HepG2 (cell line): ENCODE results near the gene HOXB6. TPM values are rescaled to one million over a fixed set of nuclear protein-coding genes. Genes with fewer than 3 reads are reported as not detected.

Source experiments
- ATAC-seq: fragments of 200-7000 bp; cut with Tn5 transposase; 3 replicates; pipeline ENCODE4 v1.9.1; 2020; ENCODE audit warnings: mild to moderate bottlenecking, moderate library complexity
- BruUV-seq: library from RNA; stranded (reverse); fragments of 400-500 nt; replicated peaks from 2 replicates; lab custom pipeline; 2021; lab: Mats Ljungman, UMichigan
- CTCF ChIA-PET: fragments of 300-600 bp; formaldehyde crosslinking; extraction: SDS; loops from one replicate; lab custom pipeline; 2021; ENCODE audit warnings: low total read pairs, inconsistent platforms, low intra/inter-chr PET ratio; lab: Yijun Ruan, JAX
- POLR2A ChIA-PET: fragments of 350-600 bp; sonication (Branson Sonifier 250); formaldehyde crosslinking; loops from one replicate; lab custom pipeline; 2020; ENCODE audit warnings: antibody characterized with exemption, inconsistent platforms; lab: Yijun Ruan, JAX
- DNase-seq: peaks from one replicate; pipeline ENCODE4 v3.0.0-alpha.2; 2015; ENCODE audit warnings: low spot score
- FAIRE-seq: peaks from 3 replicates; lab custom pipeline; 2011; peaks lifted over from hg19 to GRCh38; lab: Jason Lieb, UNC
- H2AFZ ChIP-seq: one replicate; pipeline ENCODE4 v1.6.1; 2011; ENCODE audit warnings: low read length, inconsistent platforms
- H3K27ac ChIP-seq: fragments of 300-600 bp; 3 replicates; pipeline ENCODE4 v1.8.0; 2011; ENCODE audit warnings: mixed run types, mild to moderate bottlenecking, mixed read lengths, low read length, inconsistent platforms; ENCODE audit not compliant: insufficient read depth; ENCODE audit errors: extremely low read length
- H3K27me3 ChIP-seq, 2 experiments: fragments of 200-600 bp in 1 of 2; 2 replicates in 1 of 2; 3 replicates in 1 of 2; pipeline versions ENCODE4 v1.6.0 to v1.8.0; 2011; ENCODE audit warnings: low read length in 2 of 2, mild to moderate bottlenecking in 2 of 2, moderate library complexity in 2 of 2, inconsistent platforms in 1 of 2; ENCODE audit not compliant: insufficient read depth in 2 of 2, control insufficient read depth in 1 of 2
- H3K36me3 ChIP-seq, 2 experiments: fragments of 200-600 bp in 1 of 2; replicated peaks in 1 of 2; 2 replicates in 1 of 2; 3 replicates in 1 of 2; pipeline versions ENCODE4 v1.5.1 to v1.8.0; 2011; ENCODE audit warnings: low read length in 2 of 2, inconsistent platforms in 1 of 2; ENCODE audit not compliant: insufficient read depth in 2 of 2, control insufficient read depth in 1 of 2
- H3K4me1 ChIP-seq: 2 replicates; pipeline ENCODE4 v1.5.1; 2012; ENCODE audit warnings: low read length, inconsistent platforms; ENCODE audit not compliant: insufficient read depth
- H3K4me2 ChIP-seq: 2 replicates; pipeline ENCODE4 v1.6.0; 2011; ENCODE audit warnings: low read depth, low read length, inconsistent platforms
- H3K4me3 ChIP-seq, 3 experiments: fragments of 200-600 bp in 1 of 3; sonication (generic), shearing (Covaris generic) in 1 of 3; replicated peaks in 1 of 3; 2 replicates each; pipeline ENCODE4 v1.5.1; 2011 to 2016; ENCODE audit warnings: low read length in 3 of 3, inconsistent platforms in 2 of 3, low read depth in 2 of 3, mild to moderate bottlenecking in 2 of 3, control low read depth in 1 of 3, mixed read lengths in 1 of 3; ENCODE audit not compliant: insufficient read depth in 1 of 3
- H3K79me2 ChIP-seq: one replicate; pipeline ENCODE4 v1.6.1; 2011; ENCODE audit warnings: low read length, inconsistent platforms; ENCODE audit not compliant: insufficient read depth
- H3K9ac ChIP-seq: 2 replicates; pipeline ENCODE4 v1.6.0; 2011; ENCODE audit warnings: mild to moderate bottlenecking, low read depth, low read length, inconsistent platforms; ENCODE audit not compliant: insufficient read depth
- H3K9me3 ChIP-seq: 2 replicates; pipeline ENCODE4 v1.5.1; 2012; ENCODE audit warnings: mild to moderate bottlenecking, low read length
- H4K20me1 ChIP-seq: 2 replicates; pipeline ENCODE4 v1.6.0; 2011; ENCODE audit warnings: inconsistent platforms, mild to moderate bottlenecking, low read length, moderate library complexity; ENCODE audit not compliant: insufficient read depth
- EZH2 ChIP-seq: conservative IDR thresholded peaks from 2 replicates; pipeline ENCODE4 v1.6.1; 2012; ENCODE audit warnings: mild to moderate bottlenecking, low read depth, low read length, moderate library complexity
- PCBP1 ChIP-seq: fragments of 200-400 bp; formaldehyde crosslinking; IDR thresholded peaks from 2 replicates; pipeline ENCODE4 v1.6.1; 2017; ENCODE audit warnings: mild to moderate bottlenecking, low read depth, low read length, borderline replicate concordance
- SKIL ChIP-seq: sonication (generic); formaldehyde crosslinking; IDR thresholded peaks from 2 replicates; pipeline ENCODE4 v1.8.0; 2022; ENCODE audit warnings: missing genetic modification reagents, mild to moderate bottlenecking, moderate library complexity, borderline replicate concordance
- SMARCC2 ChIP-seq: fragments of 450-650 bp; IDR thresholded peaks from 2 replicates; pipeline ENCODE4 v1.6.1; 2017; ENCODE audit warnings: antibody characterized with exemption, mild to moderate bottlenecking
- SRY ChIP-seq: sonication (generic); formaldehyde crosslinking; IDR thresholded peaks from 2 replicates; pipeline ENCODE4 v1.8.0; 2022; ENCODE audit warnings: mild to moderate bottlenecking, missing genetic modification reagents
- THAP9 ChIP-seq: sonication (generic); formaldehyde crosslinking; IDR thresholded peaks from 2 replicates; pipeline ENCODE4; 2020; ENCODE audit warnings: missing genetic modification reagents, mild to moderate bottlenecking, borderline replicate concordance
- ZNF18 ChIP-seq: sonication (generic); formaldehyde crosslinking; IDR thresholded peaks from 2 replicates; pipeline ENCODE4 v1.8.0; 2022; ENCODE audit warnings: mild to moderate bottlenecking, missing genetic modification reagents; ENCODE audit not compliant: insufficient replicate concordance
- ZNF263 ChIP-seq: sonication (generic); formaldehyde crosslinking; IDR thresholded peaks from 2 replicates; pipeline ENCODE4 v1.4.0; 2020; ENCODE audit warnings: missing genetic modification reagents
- WGBS: methylation state at CpG from one replicate; pipeline ENCODE4 v1.1.6; 2017; ENCODE audit warnings: low lambda C conversion rate; 5-methylcytosine and 5-hydroxymethylcytosine counted together
- in situ Hi-C: cut with HindIII; loops from 2 replicates; pipeline ENCODE4 v1.10.0; 2017; ENCODE audit warnings: low pct_unique_long_range_greater_than_20kb; ENCODE audit not compliant: extremely low pct_ligation_motif_present
- intact Hi-C: fragments of 100-400 bp; cut with micrococcal nuclease; formaldehyde crosslinking; loops from one replicate; pipeline ENCODE4 v1.10.0; 2022; ENCODE audit not compliant: unreplicated experiment
- polyA plus RNA-seq, 8 experiments: library from polyadenylated mRNA; depleted of rRNA in 3 of 8; stranded (reverse) in 7 of 8; unstranded in 1 of 8; fragments of >200 nt; fragmentation: Illumina TruSeq in 4 of 8; extraction: Trizol in 4 of 8; gene quantifications; 2 replicates each; pipeline versions ENCODE4 v1.2.1 to v1.2.3, GENCODE V29; 2011 to 2016; ENCODE audit warnings: low read depth in 4 of 8, missing spikeins in 1 of 8, mixed read lengths in 1 of 8; ENCODE audit not compliant: insufficient read depth in 1 of 8
- total RNA-seq, 5 experiments: library from RNA; depleted of rRNA; stranded (reverse); fragments of >200 nt; fragmentation: Illumina TruSeq; extraction: Trizol; gene quantifications; 2 replicates each; pipeline ENCODE4 v1.2.3, GENCODE V29; 2016; ENCODE audit warnings: low read depth in 1 of 5

HOXB6 gene
- total and polyA plus RNA-seq, 2 of the 13 experiments (the other 11 are each of a cell fraction or from before 2014, with no cell fraction given), result not detected

GRCh38 chr17:48612456-48612853 is 7.7 kb upstream of the HOXB6 start:
- no peak overlapping the region for H3K9ac ChIP-seq
- CTCF ChIA-PET, result interaction anchor here (1.4 kb wide), 1 partner anchor 10 kb away, joined by 4 read pairs; no protein-coding TSS in a partner anchor
- no peaks in the 10 kb centered on the region for H3K79me2 ChIP-seq
- ATAC-seq (no peak), DNase-seq (no peak), FAIRE-seq (no peak)
- WGBS, result 17% methylated on average over 15 of the region's 15 CpGs
- BruUV-seq, result no TSS peak
- POLR2A ChIA-PET, result interaction anchor here (0.8 kb wide), 1 partner anchor 24 kb away, joined by 3 read pairs; no protein-coding TSS in a partner anchor
- intact Hi-C loops (loop anchor here (2.0 kb wide), 1 partner anchor 460 kb away; no protein-coding TSS in a partner anchor), in situ Hi-C loops (loop anchor here (5.0 kb wide), 1 partner anchor 585 kb away; no protein-coding TSS in a partner anchor)
- peaks cover under 1% of the 10 kb centered on the region; the same call in 1 of the 2 replicates for H4K20me1 ChIP-seq
- H3K9me3 ChIP-seq, result no peaks in the 10 kb centered on the region
- no peak overlapping the region for H2AFZ ChIP-seq
- H3K36me3 ChIP-seq, result no peaks in the 10 kb centered on the region
- H3K27me3 ChIP-seq, result peaks cover 22 to 95% of the 10 kb centered on the region in 2 experiments
- peak overlapping the region; percentile 70; the same call in 1 of the 2 replicates for H3K4me2 ChIP-seq
- H3K27ac ChIP-seq, result no peak overlapping the region
- H3K4me3 ChIP-seq, result no peak overlapping the region; a peak in 1 of 6 replicates
- TF ChIP-seq EZH2 (0 out of 2 replicates have a peak, but pooled peaks have one; percentile 98), ZNF263 (no peak)
- H3K4me1 ChIP-seq, result peaks cover 23% of the 10 kb centered on the region

GRCh38 chr17:48611681-48612455 is 7.1 kb upstream of the HOXB6 start:
- no peak overlapping the region for H3K4me2 ChIP-seq
- TF ChIP-seq THAP9 (CRISPR knock-in tag), result no peak
- no peak for TF ChIP-seq SMARCC2
- TF ChIP-seq SKIL (CRISPR knock-in tag), result no peak
- no peak for TF ChIP-seq ZNF18
- TF ChIP-seq PCBP1, result 0 out of 2 replicates have a peak, but pooled peaks have one; percentile 21
- TF ChIP-seq SRY (CRISPR knock-in tag), result no peak

More at GRCh38 chr17:48611681-48612455, 7.1 kb upstream of the HOXB6 start:
- Histone ChIP-seq H3K9me3 (no peaks in the 10 kb centered on the region), H4K20me1 (no peaks in the 10 kb centered on the region; the same call in 1 of the 2 replicates), H3K27ac (no peak overlapping the region), H3K4me1 (peaks cover 23% of the 10 kb centered on the region), H3K9ac (no peak overlapping the region), H3K4me3 (no peak overlapping the region), H2AFZ (no peak overlapping the region), H3K79me2 (no peaks in the 10 kb centered on the region), H3K36me3 (no peaks in the 10 kb centered on the region), H3K27me3 (peaks cover 25 to 95% of the 10 kb centered on the region in 2 experiments; a peak in 4 of 5 replicates)
- no TSS peak for BruUV-seq
- ChIA-PET POLR2A (no interaction called here), CTCF (interaction anchor here (1.4 kb wide), 1 partner anchor 10 kb away, joined by 4 read pairs; no protein-coding TSS in a partner anchor)
- in situ Hi-C loops (loop anchor here (5.0 kb wide), 1 partner anchor 585 kb away; no protein-coding TSS in a partner anchor), intact Hi-C loops (loop anchor here (2.0 kb wide), 1 partner anchor 459 kb away; no protein-coding TSS in a partner anchor)
- WGBS, result 27% methylated on average over 33 of the region's 36 CpGs
- DNase-seq (no peak), FAIRE-seq (no peak), ATAC-seq (no peak)
